Measurements from ENCODE around the gene GOT2. TPM values are rescaled to one million over a fixed set of nuclear protein-coding genes. Genes with fewer than 3 reads are reported as not detected.

GOT2 gene
- total RNA-seq, 3 donors from 2014 or later: 15.4 to 56.2 (median 45.2) TPM

DNA sequence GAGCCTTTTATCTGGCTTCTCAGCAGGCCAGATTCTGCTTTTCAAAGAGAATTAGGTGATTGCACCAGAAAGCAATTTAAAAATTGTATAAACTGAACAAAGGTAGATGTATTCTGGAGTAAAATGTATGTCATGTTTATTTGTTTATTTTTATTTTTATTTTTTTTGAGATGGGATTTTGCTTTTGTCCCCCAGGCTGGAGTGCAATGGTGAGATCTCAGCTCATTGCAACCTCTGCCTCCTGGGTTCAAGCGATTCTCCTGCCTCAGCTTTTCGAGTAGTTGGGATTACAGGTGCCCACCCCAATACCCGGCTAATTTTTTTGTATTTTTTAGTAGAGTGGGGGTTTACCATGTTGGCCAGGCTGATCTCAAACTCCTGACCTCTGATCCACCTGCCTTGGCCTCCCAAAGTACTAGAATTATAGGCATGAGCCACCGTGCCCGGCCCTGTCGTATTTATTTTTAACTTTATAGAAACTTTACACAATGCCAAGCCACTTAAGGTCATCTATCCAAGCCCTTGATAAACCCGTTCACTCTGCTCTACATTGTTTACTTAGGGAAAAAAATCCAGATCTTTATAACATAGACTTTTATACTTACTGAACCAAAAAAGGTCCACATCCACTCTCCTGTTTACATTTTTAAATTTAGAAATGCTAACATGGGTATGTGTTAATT, 22.7 kb upstream of the GOT2 start:
- H3K36me3 ChIP-seq: no peaks in the 10 kb centered on the region
- no peak for TF ChIP-seq POLR2A (IDR thresholded peaks at IDR 0.05)
- TF ChIP-seq POLR2AphosphoS5 (IDR thresholded peaks at IDR 0.05): no peak
- no peak for TF ChIP-seq CTCF (IDR thresholded peaks at IDR 0.05)
- no peaks in the 10 kb centered on the region for H3K9me3 ChIP-seq
- intact Hi-C loops (cut with DNase I; ENCODE audit: low total_unique reads): no loop called here
- no peak overlapping the region for H3K27ac ChIP-seq
- H3K27me3 ChIP-seq: no peaks in the 10 kb centered on the region
- H3K4me1 ChIP-seq: no peaks in the 10 kb centered on the region
- no peak overlapping the region for H3K4me3 ChIP-seq
- DNase-seq (ENCODE audit: low spot score in 2 of 2): no peak

DNA sequence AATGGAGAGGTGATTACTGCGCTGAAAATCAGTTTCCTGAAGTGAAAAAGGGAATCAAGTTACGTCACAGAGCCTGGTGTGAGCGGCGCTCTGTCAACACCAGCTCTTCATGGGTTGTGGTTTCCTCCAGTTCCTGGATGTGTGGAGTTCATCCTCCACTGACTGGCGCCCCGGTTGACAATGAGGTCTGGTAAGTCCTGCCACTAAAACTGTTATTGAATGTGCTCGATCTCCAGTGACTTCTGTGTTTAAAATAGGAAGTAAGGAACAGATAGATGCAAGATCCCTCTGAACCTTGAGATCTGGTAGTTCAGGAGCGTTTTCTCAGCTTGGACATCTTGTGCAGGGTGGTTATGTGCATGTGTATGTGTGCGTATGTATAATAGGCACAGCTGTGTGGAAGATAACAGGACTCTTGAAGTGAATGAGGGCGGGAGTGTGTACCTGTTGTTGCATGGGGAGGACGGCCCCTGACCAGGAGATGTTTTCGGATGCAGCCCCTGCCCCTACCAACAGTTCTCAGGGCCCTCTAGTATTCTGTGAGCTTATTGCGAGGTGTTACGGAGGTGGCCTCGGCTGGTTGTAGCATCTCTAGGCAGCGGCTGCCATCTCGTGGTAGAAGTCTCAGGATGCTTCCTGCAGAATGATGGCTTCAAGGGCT, 22.0 kb upstream of the GOT2 start:
- intact Hi-C loops (cut with DNase I; ENCODE audit: low total_unique reads): no loop called here
- Histone ChIP-seq H3K4me1 (no peaks in the 10 kb centered on the region), H3K36me3 (no peaks in the 10 kb centered on the region), H3K4me3 (peak overlapping the region in 1 of 3 donors; percentile 11), H3K27ac (no peak overlapping the region), H3K9me3 (no peaks in the 10 kb centered on the region), H3K27me3 (no peaks in the 10 kb centered on the region)
- TF ChIP-seq POLR2A (IDR thresholded peaks at IDR 0.05) (no peak), POLR2AphosphoS5 (IDR thresholded peaks at IDR 0.05) (peak in 1 of 3 donors; percentile 36), CTCF (IDR thresholded peaks at IDR 0.05) (peak in 2 of 3 donors; percentile 40 to 58)
- DNase-seq (ENCODE audit: low spot score in 2 of 2): peak; percentile 40 to 73

- H3K27me3 ChIP-seq: no peaks in the 10 kb centered on the region
- H3K9me3 ChIP-seq: no peaks in the 10 kb centered on the region
- H3K27ac ChIP-seq: no peak overlapping the region
- no peaks in the 10 kb centered on the region for H3K4me1 ChIP-seq
- intact Hi-C loops (cut with DNase I; ENCODE audit: low total_unique reads): no loop called here
- TF ChIP-seq POLR2AphosphoS5 (IDR thresholded peaks at IDR 0.05) (no peak), POLR2A (IDR thresholded peaks at IDR 0.05) (no peak), CTCF (IDR thresholded peaks at IDR 0.05) (no peak)
- no peak overlapping the region for H3K4me3 ChIP-seq
- DNase-seq (ENCODE audit: low spot score in 2 of 2): no peak
- no peaks in the 10 kb centered on the region for H3K36me3 ChIP-seq
Observed at GRCh38 chr16:58753711-58754134, 19.6 kb upstream of the GOT2 start.

DNA sequence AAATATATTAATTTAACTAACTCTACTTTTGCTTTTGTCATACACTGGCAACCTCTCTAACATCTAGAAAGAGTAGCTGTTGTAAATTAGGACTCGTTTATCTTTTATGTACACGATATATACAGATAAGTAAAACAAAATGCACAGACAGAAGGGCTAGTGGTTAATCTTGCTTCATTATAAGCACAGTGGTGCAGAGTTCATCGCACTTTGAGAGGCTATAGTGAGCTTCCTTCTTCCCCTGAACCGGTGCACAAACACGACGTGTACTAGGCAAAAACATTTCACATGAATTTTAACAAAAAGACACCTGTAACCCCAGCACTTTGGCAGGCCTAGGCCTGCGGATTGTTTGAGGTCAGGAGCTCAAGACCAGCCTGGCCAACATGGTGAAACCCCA, 10.4 kb upstream of the GOT2 start:
- Histone ChIP-seq H3K27me3 (no peaks in the 10 kb centered on the region), H3K4me1 (no peaks in the 10 kb centered on the region), H3K9me3 (no peaks in the 10 kb centered on the region), H3K36me3 (no peaks in the 10 kb centered on the region), H3K27ac (no peak overlapping the region), H3K4me3 (no peak overlapping the region)
- TF ChIP-seq CTCF (IDR thresholded peaks at IDR 0.05) (no peak), POLR2AphosphoS5 (IDR thresholded peaks at IDR 0.05) (no peak), POLR2A (IDR thresholded peaks at IDR 0.05) (no peak)
- DNase-seq (ENCODE audit: low spot score in 2 of 2): no peak
- intact Hi-C loops (cut with DNase I; ENCODE audit: low total_unique reads): no loop called here

GRCh38 chr16:58741976-58742375, 7.9 kb upstream of the GOT2 start:
- H3K27me3 ChIP-seq: no peaks in the 10 kb centered on the region
- no peak for DNase-seq (ENCODE audit: low spot score in 2 of 2)
- intact Hi-C loops (cut with DNase I; ENCODE audit: low total_unique reads): no loop called here
- no peaks in the 10 kb centered on the region for H3K4me1 ChIP-seq
- TF ChIP-seq POLR2AphosphoS5 (IDR thresholded peaks at IDR 0.05): no peak
- no peak for TF ChIP-seq CTCF (IDR thresholded peaks at IDR 0.05)
- TF ChIP-seq POLR2A (IDR thresholded peaks at IDR 0.05): no peak
- H3K36me3 ChIP-seq: no peaks in the 10 kb centered on the region
- H3K27ac ChIP-seq: no peak overlapping the region
- H3K9me3 ChIP-seq: no peaks in the 10 kb centered on the region
- H3K4me3 ChIP-seq: no peak overlapping the region

Measured in breast epithelium (tissue), 4 donors.